Astrocyte (in vitro differentiated cells and primary cell): ENCODE results near the gene ELAPOR2. TPM values are rescaled to one million over a fixed set of nuclear protein-coding genes. Genes with fewer than 3 reads are reported as not detected.
"Not testable (repeated sequence)": the region's sequence is repeated elsewhere in the genome, so short reads cannot be mapped to it uniquely, and the experiment has no call there.

Experiments
- DNase-seq: peaks from one replicate; pipeline ENCODE4 v3.0.0-alpha.2; 2010; ENCODE audit warnings: low read depth
- FAIRE-seq: peaks from 2 replicates; lab custom pipeline; 2011; peaks lifted over from hg19 to GRCh38; lab: Jason Lieb, UNC
- H2AFZ ChIP-seq: 2 replicates; pipeline ENCODE4 v1.6.0; 2012; ENCODE audit warnings: low read depth, low read length, inconsistent platforms
- H3K27ac ChIP-seq: 2 replicates; pipeline ENCODE4 v1.5.1; 2011; ENCODE audit warnings: low read depth, low read length, inconsistent platforms
- H3K27me3 ChIP-seq: 2 replicates; pipeline ENCODE4 v1.6.0; 2011; ENCODE audit warnings: low read length, inconsistent platforms; ENCODE audit not compliant: insufficient read depth
- H3K36me3 ChIP-seq: 2 replicates; pipeline ENCODE4 v1.5.1; 2011; ENCODE audit warnings: low read length, inconsistent platforms; ENCODE audit not compliant: insufficient read depth
- H3K4me1 ChIP-seq: 2 replicates; pipeline ENCODE4 v1.5.1; 2011; ENCODE audit warnings: low read length, inconsistent platforms; ENCODE audit not compliant: insufficient read depth
- H3K4me2 ChIP-seq: 2 replicates; pipeline ENCODE4 v1.6.0; 2012; ENCODE audit warnings: low read length, inconsistent platforms
- H3K4me3 ChIP-seq: 2 replicates; pipeline ENCODE4 v1.5.1; 2011; ENCODE audit warnings: low read depth, mild to moderate bottlenecking, low read length, inconsistent platforms; ENCODE audit not compliant: insufficient read depth
- H3K79me2 ChIP-seq: 2 replicates; pipeline ENCODE4 v1.6.0; 2012; ENCODE audit warnings: mild to moderate bottlenecking, low read length, inconsistent platforms; ENCODE audit not compliant: insufficient read depth
- H3K9ac ChIP-seq: 2 replicates; pipeline ENCODE4 v1.6.0; 2012; ENCODE audit warnings: mild to moderate bottlenecking, low read length, inconsistent platforms
- H3K9me3 ChIP-seq: 2 replicates; pipeline ENCODE4 v1.5.1; 2012; ENCODE audit warnings: low read depth, mild to moderate bottlenecking, low read length, inconsistent platforms; ENCODE audit not compliant: insufficient read depth
- H4K20me1 ChIP-seq: 2 replicates; pipeline ENCODE4 v1.6.0; 2012; ENCODE audit warnings: low read length, inconsistent platforms; ENCODE audit not compliant: insufficient read depth
- H3K27ac Mint-ChIP-seq: one replicate; pipeline ENCODE4 v1.8.0; 2021; ENCODE audit warnings: mild to moderate bottlenecking, mixed read lengths; ENCODE audit not compliant: unreplicated experiment
- H3K27me3 Mint-ChIP-seq: one replicate; pipeline ENCODE4 v1.8.0; 2021; ENCODE audit warnings: low read depth, mixed read lengths; ENCODE audit not compliant: unreplicated experiment
- H3K36me3 Mint-ChIP-seq: one replicate; pipeline ENCODE4 v1.8.0; 2021; ENCODE audit warnings: low read depth, mixed read lengths; ENCODE audit not compliant: unreplicated experiment
- H3K4me1 Mint-ChIP-seq: one replicate; pipeline ENCODE4 v1.8.0; 2021; ENCODE audit warnings: low read depth, mixed read lengths; ENCODE audit not compliant: unreplicated experiment
- H3K4me3 Mint-ChIP-seq: one replicate; pipeline ENCODE4 v1.8.0; 2021; ENCODE audit warnings: mild to moderate bottlenecking, moderate library complexity, mixed read lengths; ENCODE audit not compliant: unreplicated experiment
- H3K9me3 Mint-ChIP-seq: one replicate; pipeline ENCODE4 v1.8.0; 2021; ENCODE audit warnings: mild to moderate bottlenecking, mixed read lengths; ENCODE audit not compliant: unreplicated experiment
- EZH2 ChIP-seq: IDR thresholded peaks from 2 replicates; pipeline ENCODE4 v1.6.1; 2012; ENCODE audit warnings: mild to moderate bottlenecking, low read length, inconsistent platforms; ENCODE audit not compliant: insufficient read depth
- total RNA-seq: library from RNA; stranded (reverse); gene quantifications from 2 replicates; pipeline ENCODE4 v1.2.1, GENCODE V29; 2021
- TF ChIP-seq, protein P1 (sequence below): IDR thresholded peaks from 2 replicates; pipeline ENCODE4 v1.5.1; 2011; ENCODE audit warnings: low read depth, mild to moderate bottlenecking, inconsistent platforms, low read length, moderate library complexity; ENCODE audit not compliant: insufficient read depth

The ELAPOR2 gene
- total RNA-seq, 1 donor from 2014 or later: 23.9 TPM

- no peak for TF ChIP-seq EZH2
- TF ChIP-seq, protein P1, sequence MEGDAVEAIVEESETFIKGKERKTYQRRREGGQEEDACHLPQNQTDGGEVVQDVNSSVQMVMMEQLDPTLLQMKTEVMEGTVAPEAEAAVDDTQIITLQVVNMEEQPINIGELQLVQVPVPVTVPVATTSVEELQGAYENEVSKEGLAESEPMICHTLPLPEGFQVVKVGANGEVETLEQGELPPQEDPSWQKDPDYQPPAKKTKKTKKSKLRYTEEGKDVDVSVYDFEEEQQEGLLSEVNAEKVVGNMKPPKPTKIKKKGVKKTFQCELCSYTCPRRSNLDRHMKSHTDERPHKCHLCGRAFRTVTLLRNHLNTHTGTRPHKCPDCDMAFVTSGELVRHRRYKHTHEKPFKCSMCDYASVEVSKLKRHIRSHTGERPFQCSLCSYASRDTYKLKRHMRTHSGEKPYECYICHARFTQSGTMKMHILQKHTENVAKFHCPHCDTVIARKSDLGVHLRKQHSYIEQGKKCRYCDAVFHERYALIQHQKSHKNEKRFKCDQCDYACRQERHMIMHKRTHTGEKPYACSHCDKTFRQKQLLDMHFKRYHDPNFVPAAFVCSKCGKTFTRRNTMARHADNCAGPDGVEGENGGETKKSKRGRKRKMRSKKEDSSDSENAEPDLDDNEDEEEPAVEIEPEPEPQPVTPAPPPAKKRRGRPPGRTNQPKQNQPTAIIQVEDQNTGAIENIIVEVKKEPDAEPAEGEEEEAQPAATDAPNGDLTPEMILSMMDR: no peak
- no peaks in the 10 kb centered on the region for H3K27me3 Mint-ChIP-seq
- H3K9me3 Mint-ChIP-seq: no peaks in the 10 kb centered on the region
- Histone ChIP-seq H3K9ac (no peak overlapping the region), H3K4me2 (no peak overlapping the region), H3K4me1 (no peaks in the 10 kb centered on the region), H3K4me3 (no peak overlapping the region), H3K36me3 (no peaks in the 10 kb centered on the region), H3K27ac (no peak overlapping the region), H4K20me1 (no peaks in the 10 kb centered on the region), H3K79me2 (no peaks in the 10 kb centered on the region), H2AFZ (no peak overlapping the region), H3K27me3 (no peaks in the 10 kb centered on the region), H3K9me3 (no peaks in the 10 kb centered on the region)
- H3K4me3 Mint-ChIP-seq: no peak overlapping the region
- no peaks in the 10 kb centered on the region for H3K4me1 Mint-ChIP-seq
- DNase-seq: no peak
- no peak for FAIRE-seq
- H3K27ac Mint-ChIP-seq: no peak overlapping the region
- no peaks in the 10 kb centered on the region for H3K36me3 Mint-ChIP-seq
These were observed 47.6 kb upstream of the ELAPOR2 start for GRCh38 chr7:87106974-87107612.

- Mint-ChIP-seq H3K27ac (no peak overlapping the region), H3K36me3 (no peaks in the 10 kb centered on the region), H3K4me3 (no peak overlapping the region), H3K9me3 (no peaks in the 10 kb centered on the region), H3K27me3 (no peaks in the 10 kb centered on the region), H3K4me1 (no peaks in the 10 kb centered on the region)
- Histone ChIP-seq H3K4me1 (no peaks in the 10 kb centered on the region), H3K9me3 (no peaks in the 10 kb centered on the region), H3K79me2 (no peaks in the 10 kb centered on the region), H3K27me3 (no peaks in the 10 kb centered on the region), H2AFZ (no peak overlapping the region), H3K4me3 (no peak overlapping the region), H3K4me2 (no peak overlapping the region), H3K36me3 (no peaks in the 10 kb centered on the region), H3K27ac (no peak overlapping the region), H4K20me1 (no peaks in the 10 kb centered on the region), H3K9ac (no peak overlapping the region)
- no peak for FAIRE-seq
- no peak for DNase-seq
- TF ChIP-seq, protein P1: no peak
- TF ChIP-seq EZH2: no peak
These were observed 45.9 kb upstream of the ELAPOR2 start for GRCh38 chr7:87105401-87105800.

DNA sequence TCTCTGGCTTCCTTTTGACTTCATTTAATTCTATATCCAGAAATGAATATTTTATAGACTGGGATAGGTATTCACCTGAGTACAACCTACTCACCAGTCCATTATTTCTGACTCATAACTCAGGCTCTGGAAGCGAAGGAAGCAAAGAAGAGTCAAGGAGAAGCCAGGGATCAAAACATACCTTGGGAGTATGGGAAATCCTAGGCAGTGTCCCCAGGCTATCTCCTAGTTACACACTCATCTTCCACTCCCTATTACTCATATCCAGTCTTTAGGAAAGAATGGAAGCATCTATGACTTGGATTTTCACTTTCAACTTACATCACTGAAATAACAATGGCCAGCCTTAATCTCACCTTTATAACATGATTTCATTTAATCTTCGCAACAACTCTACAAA lies 40.9 kb upstream of the ELAPOR2 start:
- FAIRE-seq (no peak), DNase-seq (no peak)
- Mint-ChIP-seq H3K9me3 (no peaks in the 10 kb centered on the region), H3K4me1 (no peaks in the 10 kb centered on the region), H3K27ac (no peak overlapping the region), H3K27me3 (no peaks in the 10 kb centered on the region), H3K36me3 (no peaks in the 10 kb centered on the region), H3K4me3 (no peak overlapping the region)
- Histone ChIP-seq H3K4me3 (no peak overlapping the region), H2AFZ (no peak overlapping the region), H3K4me1 (no peaks in the 10 kb centered on the region), H3K36me3 (no peaks in the 10 kb centered on the region), H3K4me2 (no peak overlapping the region), H4K20me1 (no peaks in the 10 kb centered on the region), H3K79me2 (no peaks in the 10 kb centered on the region), H3K9me3 (no peaks in the 10 kb centered on the region), H3K9ac (no peak overlapping the region), H3K27me3 (no peaks in the 10 kb centered on the region), H3K27ac (no peak overlapping the region)
- TF ChIP-seq, protein P1: no peak
- TF ChIP-seq EZH2: no peak

DNA sequence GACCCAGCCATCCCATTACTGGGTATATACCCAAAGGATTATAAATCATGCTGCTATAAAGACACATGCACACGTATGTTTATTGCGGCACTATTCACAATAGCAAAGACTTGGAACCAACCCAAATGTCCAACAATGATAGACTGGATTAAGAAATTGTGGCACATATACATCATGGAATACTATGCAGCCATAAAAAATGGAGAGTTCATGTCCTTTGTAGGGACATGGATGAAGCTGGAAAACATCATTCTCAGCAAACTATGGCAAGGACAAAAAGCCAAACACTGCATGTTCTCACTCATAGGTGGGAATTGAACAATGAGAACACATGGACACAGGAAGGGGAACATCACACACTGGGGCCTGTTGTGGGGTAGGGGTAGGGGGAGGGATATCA lies 37.9 kb upstream of the ELAPOR2 start:
- not testable (repeated sequence) for H3K4me2 ChIP-seq, H3K4me3 ChIP-seq, H3K27ac ChIP-seq

More for the DNA sequence above, 37.9 kb upstream of the ELAPOR2 start:
- H3K27me3 Mint-ChIP-seq, DNase-seq, H2AFZ ChIP-seq, H3K4me1 Mint-ChIP-seq, H3K9me3 Mint-ChIP-seq, H3K4me3 Mint-ChIP-seq, H3K27me3 ChIP-seq, FAIRE-seq, H3K4me1 ChIP-seq, H3K9me3 ChIP-seq, H3K36me3 ChIP-seq, H3K9ac ChIP-seq, H3K36me3 Mint-ChIP-seq, H3K79me2 ChIP-seq, H3K27ac Mint-ChIP-seq, H4K20me1 ChIP-seq: not testable (repeated sequence)
